Osteocyte (in vitro differentiated cells): ENCODE data around the gene OR10D3. TPM values are rescaled to one million over a fixed set of nuclear protein-coding genes. Genes with fewer than 3 reads are reported as not detected.

Source experiments
- DNase-seq: peaks from one replicate; pipeline ENCODE4 v3.0.0; 2021; ENCODE audit warnings: mixed read lengths; ENCODE audit not compliant: unreplicated experiment; ENCODE audit errors: extremely low spot score
- H3K27ac Mint-ChIP-seq: one replicate; pipeline ENCODE4 v1.8.0; 2021; ENCODE audit warnings: mild to moderate bottlenecking, mixed read lengths; ENCODE audit not compliant: unreplicated experiment
- H3K27me3 Mint-ChIP-seq: one replicate; pipeline ENCODE4 v1.8.0; 2021; ENCODE audit warnings: mixed read lengths; ENCODE audit not compliant: unreplicated experiment
- H3K36me3 Mint-ChIP-seq: one replicate; pipeline ENCODE4 v1.8.0; 2021; ENCODE audit warnings: mixed read lengths; ENCODE audit not compliant: unreplicated experiment
- H3K4me1 Mint-ChIP-seq: one replicate; pipeline ENCODE4 v1.8.0; 2021; ENCODE audit warnings: mixed read lengths; ENCODE audit not compliant: unreplicated experiment
- H3K4me3 Mint-ChIP-seq: one replicate; pipeline ENCODE4 v1.8.0; 2021; ENCODE audit warnings: mild to moderate bottlenecking, moderate library complexity, mixed read lengths; ENCODE audit not compliant: unreplicated experiment
- H3K9me3 Mint-ChIP-seq: one replicate; pipeline ENCODE4 v1.8.0; 2021; ENCODE audit warnings: mixed read lengths; ENCODE audit not compliant: unreplicated experiment
- total RNA-seq: library from RNA; stranded (reverse); gene quantifications from 2 replicates; pipeline ENCODE4 v1.2.1, GENCODE V29; 2021
- TF ChIP-seq, protein P1 (sequence below): fragments of 200-600 bp; sonication (generic); IDR thresholded peaks from 2 replicates; pipeline ENCODE4 v1.5.0; 2021; ENCODE audit warnings: antibody characterized with exemption, mild to moderate bottlenecking, moderate library complexity

OR10D3 gene
- total RNA-seq, 1 donor from 2014 or later: not detected

DNA sequence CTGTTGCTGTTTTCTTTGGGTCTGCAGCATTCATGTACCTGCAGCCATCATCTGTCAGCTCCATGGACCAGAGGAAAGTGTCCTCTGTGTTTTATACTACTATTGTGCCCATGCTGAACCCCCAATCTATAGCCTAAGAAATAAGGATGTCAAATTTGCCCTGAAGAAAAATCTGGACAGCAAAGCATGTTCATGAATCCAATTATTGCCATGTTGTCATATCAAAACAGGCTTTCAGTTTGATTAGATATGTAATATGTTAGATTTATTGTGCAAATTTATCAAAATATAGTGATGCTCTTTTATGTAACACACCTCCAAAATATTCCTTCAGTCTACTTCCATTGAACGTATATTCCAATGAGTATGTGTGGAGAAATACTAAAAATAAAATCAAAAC, 42.3 kb downstream of the OR10D3 start:
- Mint-ChIP-seq H3K9me3 (no peaks in the 10 kb centered on the region), H3K27me3 (no peaks in the 10 kb centered on the region)

DNA sequence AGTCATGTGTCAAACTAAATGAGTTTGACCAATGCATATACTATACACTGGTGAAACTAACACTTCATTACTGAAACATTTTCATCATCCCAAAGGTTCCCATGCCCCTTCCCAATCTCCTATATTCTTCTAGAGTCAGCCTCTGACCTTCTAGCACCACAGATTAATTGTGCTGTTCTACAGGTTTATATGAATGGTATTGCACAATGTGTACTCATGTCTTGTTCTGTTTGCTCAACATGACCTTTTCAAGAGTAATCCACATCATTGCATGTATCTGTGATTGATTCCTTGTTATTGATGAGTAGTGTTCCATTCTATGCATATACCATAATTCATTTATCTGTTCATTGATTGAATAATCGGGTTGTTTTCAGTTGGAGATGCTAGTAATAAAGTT, 50.2 kb downstream of the OR10D3 start:
- no peak for DNase-seq
- no peaks in the 10 kb centered on the region for H3K36me3 Mint-ChIP-seq
- TF ChIP-seq, protein P1, sequence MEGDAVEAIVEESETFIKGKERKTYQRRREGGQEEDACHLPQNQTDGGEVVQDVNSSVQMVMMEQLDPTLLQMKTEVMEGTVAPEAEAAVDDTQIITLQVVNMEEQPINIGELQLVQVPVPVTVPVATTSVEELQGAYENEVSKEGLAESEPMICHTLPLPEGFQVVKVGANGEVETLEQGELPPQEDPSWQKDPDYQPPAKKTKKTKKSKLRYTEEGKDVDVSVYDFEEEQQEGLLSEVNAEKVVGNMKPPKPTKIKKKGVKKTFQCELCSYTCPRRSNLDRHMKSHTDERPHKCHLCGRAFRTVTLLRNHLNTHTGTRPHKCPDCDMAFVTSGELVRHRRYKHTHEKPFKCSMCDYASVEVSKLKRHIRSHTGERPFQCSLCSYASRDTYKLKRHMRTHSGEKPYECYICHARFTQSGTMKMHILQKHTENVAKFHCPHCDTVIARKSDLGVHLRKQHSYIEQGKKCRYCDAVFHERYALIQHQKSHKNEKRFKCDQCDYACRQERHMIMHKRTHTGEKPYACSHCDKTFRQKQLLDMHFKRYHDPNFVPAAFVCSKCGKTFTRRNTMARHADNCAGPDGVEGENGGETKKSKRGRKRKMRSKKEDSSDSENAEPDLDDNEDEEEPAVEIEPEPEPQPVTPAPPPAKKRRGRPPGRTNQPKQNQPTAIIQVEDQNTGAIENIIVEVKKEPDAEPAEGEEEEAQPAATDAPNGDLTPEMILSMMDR: no peak

More for the DNA sequence above, 42.3 kb downstream of the OR10D3 start:
- no peaks in the 10 kb centered on the region for H3K36me3 Mint-ChIP-seq
- no peak overlapping the region for H3K27ac Mint-ChIP-seq
- H3K4me1 Mint-ChIP-seq: no peaks in the 10 kb centered on the region
- TF ChIP-seq, protein P1: no peak
- H3K4me3 Mint-ChIP-seq: no peak overlapping the region
- DNase-seq: no peak

More for the DNA sequence above, 50.2 kb downstream of the OR10D3 start:
- Mint-ChIP-seq H3K27me3 (no peaks in the 10 kb centered on the region), H3K27ac (no peak overlapping the region), H3K4me3 (no peak overlapping the region), H3K4me1 (no peaks in the 10 kb centered on the region), H3K9me3 (no peaks in the 10 kb centered on the region)

Other genes starting within 250 kb of the OR10D3 start
- not detected in 2 replicates for gene OR4D5, start 243.7 kb upstream of the OR10D3 start, total RNA-seq
- gene OR6T1, start 239.5 kb upstream of the OR10D3 start, total RNA-seq: not detected in 2 replicates
- not detected in 2 replicates for gene OR10S1, start 205.6 kb upstream of the OR10D3 start, total RNA-seq
- gene OR10G6, start 188.2 kb upstream of the OR10D3 start, total RNA-seq: not detected in 2 replicates
- not detected in 2 replicates for gene OR10G4, start 170.3 kb upstream of the OR10D3 start, total RNA-seq
- gene OR10G9, start 160.3 kb upstream of the OR10D3 start, total RNA-seq: not detected in 2 replicates
- not detected in 2 replicates for gene OR10G8, start 156.5 kb upstream of the OR10D3 start, total RNA-seq
- gene OR10G7, start 142.0 kb upstream of the OR10D3 start, total RNA-seq: not detected in 2 replicates
- gene VWA5A, start 67.9 kb upstream of the OR10D3 start, total RNA-seq: 10.0 and 10.5 TPM in 2 replicates
- not detected in 2 replicates for gene OR8G1, start 57.8 kb downstream of the OR10D3 start, total RNA-seq
- not detected in 2 replicates for gene OR8G5, start 73.0 kb downstream of the OR10D3 start, total RNA-seq
- gene OR8D1, start 130.6 kb downstream of the OR10D3 start, total RNA-seq: not detected in 2 replicates
- not detected in 2 replicates for gene OR8D2, start 136.9 kb downstream of the OR10D3 start, total RNA-seq
- gene OR8B2, start 201.2 kb downstream of the OR10D3 start, total RNA-seq: not detected in 2 replicates
- gene OR8B3, start 215.7 kb downstream of the OR10D3 start, total RNA-seq: not detected in 2 replicates
- not detected in 2 replicates for gene OR8B4, start 241.5 kb downstream of the OR10D3 start, total RNA-seq